ENCODE measurements around the gene ALDH1L1.

ALDH1L1 gene

DNA sequence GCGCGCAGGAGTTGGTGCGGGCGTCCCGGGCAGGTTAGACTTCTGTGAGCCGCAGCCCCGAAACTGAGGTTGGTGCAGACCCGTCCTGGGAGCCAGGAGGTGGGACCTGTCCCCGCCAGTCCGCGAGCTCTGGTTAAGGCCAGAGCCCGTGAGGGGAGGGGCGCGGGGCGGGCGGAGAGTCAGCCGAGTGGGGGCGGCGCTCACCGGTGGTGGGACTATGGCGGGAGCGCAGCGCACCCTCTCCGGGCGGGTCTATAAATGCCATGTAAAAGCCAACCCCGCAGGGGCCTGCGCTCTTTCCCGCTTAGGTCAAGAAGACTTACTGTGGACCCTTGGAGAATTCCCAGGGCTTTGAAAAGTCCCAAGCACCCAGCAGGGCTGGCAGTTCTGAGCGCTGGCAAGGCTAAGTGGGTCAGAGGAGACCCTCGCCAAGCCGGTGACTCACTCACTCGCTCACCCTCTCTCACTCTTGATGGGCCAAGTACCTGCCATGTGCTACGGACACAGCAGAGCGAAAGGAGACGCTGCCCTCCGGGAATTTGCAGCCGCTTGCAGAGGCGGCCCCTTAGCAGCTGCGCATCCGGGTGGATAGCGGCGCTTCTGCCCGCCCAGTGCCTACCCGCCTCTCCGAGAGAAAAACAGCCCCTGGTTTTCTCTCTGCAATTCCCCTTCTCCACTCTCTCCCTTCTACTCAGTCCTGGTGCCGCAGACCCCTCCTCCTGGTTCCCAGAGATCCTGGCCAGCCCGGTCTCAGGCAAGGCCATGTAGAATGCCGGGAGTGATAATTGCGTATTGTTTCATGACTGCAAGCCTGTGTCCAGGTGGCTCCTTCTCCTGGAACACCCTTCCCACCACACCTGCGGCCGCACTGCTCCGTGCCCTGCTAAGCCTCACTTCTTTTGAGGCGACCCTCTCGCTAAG, at the start of gene ALDH1L1:
TSS of gene ALDH1L1 (minus strand) at position 110 of the 921 bp plus-strand sequence. CDS start 19,607 bp downstream, outside the sequence.
- DNase-seq, result no peak

DNA sequence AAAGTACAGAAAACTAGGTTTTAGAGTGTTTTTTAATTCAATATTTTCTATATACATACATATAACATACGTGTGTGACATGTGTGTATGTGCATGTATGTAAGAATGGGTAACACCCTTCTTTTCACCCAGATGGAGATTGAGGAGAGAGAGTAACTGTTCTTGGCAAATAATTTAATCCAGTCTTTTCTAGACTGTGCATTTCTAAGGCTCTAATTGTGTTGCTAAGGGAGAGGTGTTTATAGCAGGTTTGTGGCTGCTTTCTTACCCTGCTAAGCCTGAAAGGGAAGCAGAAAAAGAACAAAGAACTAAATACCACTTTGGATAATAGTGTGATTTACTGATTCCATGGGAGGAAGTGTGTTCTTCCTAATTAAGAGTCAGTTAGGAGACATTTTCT, 46.0 kb upstream of the ALDH1L1 start:
- no peak for DNase-seq

DNA sequence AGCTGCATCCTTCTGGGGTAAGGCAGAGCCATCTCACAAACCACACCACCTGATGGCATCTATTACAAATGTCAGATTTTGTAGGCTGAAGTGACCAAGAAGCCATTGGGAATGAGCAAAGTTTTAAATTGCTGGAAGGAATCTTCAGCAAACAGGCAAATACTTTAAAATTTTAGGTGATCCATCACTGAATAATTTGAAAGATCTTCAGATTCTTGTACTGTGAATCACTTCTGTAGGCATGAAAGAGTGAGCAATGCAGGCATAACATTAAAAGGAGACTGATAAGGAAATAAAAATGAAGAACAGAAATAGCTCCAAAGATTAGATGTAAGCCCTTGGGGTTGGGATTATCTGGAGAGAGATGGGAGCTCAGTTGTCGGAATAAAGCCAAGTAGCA, 36.0 kb upstream of the ALDH1L1 start:
- DNase-seq, result no peak

DNA sequence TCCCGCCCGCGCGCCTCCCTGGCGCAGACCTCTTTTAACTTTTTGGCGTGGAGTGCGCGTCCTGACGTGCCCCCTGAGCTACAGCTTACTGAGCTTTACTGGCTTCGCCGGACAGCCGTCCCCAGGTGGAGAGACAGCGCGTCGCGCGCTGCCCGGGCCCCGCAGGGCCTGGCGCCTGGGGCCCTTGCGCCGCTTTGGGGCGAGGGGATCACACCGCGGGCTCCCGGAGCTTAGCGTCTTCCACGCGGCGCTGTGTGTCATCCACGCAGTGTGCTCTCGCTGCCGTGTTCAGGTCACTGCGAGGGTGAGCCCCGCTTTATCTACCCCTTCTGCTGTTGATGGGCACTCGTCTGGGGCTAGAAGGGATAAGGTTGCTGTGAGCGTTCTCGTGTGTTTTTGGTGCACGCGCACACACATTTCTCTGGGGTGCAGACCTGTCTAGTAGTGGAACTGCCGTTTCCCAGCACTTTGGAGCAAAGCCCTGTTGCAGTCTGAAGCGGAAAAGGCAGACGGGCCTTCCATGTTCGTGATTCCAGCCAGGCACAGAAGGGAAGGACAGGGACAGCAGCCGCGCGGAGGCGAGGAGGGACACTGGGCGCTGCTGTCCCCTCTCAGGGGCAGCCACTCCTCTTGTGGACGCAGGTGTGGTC, 33.1 kb upstream of the ALDH1L1 start:
- DNase-seq, result no peak

DNA sequence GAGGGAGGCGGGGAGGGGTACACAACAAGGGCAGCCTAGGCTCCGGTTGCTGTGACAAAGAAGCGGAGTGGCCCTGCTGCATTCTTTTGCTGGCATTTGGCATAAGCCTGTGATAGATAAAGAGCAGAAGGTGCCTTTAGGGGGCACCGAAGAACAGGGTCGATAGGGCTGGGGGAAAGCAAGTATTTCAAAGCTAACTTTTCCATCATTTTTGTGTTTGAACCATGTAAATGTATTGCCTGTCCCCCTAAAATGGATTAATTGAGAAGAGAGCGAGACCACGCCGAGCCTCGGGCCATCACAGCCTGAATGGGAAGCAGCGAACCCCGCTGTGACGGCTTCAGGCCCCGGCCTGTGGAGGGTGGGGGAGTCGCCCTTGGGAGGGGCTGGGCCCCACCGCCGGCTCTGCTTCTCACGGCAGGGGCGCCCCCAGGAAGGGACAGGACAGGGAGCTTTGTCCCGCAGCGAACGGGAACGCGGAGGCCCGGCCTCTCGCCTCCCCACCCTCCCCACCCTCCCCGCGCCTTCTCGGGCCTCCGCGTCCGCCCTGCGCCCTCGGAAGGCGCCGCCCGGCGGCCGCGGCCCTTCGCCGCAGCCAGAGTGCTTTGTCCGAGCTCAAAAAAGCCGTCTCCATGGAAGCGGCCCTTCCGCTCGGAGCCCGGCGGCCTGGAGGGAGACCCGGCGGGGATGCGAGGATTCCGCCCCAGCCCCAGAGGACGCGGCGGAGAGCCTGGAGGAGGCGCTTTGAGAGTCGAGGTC, 32.4 kb upstream of the ALDH1L1 start:
- peak; percentile 25 for DNase-seq

DNA sequence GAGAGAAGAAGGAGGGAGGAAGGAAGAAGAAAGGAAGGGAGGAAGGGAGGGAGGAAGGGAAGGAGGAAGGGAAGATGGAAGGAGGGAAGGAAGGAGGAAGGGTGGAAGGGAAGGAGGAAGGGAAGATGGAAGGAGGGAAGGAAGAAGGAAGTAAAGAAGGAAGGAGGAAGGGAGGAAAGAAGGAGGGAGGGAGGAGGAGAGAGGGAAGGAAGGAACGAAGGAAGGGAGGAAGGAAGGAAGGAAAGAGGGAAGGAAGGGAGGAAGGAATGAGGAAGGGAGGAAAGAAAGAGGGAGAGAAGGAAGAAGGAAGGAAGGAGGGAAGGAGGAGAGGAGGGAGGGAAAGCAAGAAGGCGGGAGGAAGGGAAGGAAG, 31.8 kb upstream of the ALDH1L1 start:
- no peak for DNase-seq

DNA sequence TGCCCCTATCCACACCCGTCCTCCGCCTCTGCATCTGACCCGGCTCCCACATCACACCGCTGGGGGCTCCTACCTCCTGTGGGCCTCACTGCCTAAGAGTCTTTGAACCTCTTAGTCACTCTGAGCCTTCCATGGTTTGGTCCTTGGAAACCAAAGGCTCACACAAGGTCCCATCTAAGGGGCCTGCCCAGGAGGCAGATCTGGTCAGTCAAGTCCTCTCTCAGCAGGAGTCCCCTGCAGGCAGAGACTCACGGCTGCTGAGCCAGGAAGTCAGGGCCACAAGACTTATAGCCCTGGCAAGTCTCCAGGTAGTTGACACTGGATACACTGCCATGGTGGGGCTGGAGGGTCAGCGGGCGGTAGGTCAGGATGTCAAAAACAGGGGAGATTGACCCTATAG, 31.2 kb upstream of the ALDH1L1 start:
- DNase-seq, result no peak

DNA sequence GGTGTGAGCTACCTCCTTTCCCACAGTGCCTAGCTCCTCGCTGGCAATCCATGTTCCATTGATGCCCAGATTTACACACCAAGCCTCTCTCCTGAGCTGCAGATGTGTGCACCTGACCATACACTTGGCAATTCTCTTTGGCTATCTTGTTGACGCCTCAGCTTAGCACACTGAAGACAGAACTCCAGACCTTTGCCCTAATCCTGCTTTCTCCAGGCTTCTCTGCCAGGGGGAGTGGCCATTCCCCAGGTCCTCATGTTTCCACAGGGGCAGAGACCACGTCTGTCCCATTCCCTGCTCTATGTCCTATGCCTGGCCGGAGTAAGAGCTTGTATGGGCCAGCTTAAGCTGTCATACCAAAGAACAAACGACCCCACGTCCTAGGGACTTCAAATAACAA, 30.2 kb upstream of the ALDH1L1 start:
- DNase-seq, result no peak

DNA sequence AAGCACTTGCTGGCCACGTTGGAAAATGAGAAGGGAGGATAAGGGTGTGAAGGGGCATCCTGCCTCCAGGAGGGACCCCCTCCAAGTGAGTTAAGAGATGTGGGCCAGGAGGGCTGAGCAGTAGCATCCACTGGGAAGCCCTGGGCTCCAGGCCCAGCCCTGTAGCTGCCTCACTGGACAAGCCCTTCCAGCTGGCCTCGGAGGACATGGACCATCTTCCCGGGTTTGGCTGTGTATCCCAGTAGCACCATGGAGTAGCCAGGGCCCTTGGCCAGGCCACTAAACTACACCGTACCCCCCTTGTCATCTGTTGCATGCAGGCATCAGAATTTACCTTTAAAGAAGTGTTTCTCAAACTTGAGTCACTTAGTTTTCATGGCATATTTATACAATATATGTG, 29.4 kb upstream of the ALDH1L1 start:
- no peak for DNase-seq

DNA sequence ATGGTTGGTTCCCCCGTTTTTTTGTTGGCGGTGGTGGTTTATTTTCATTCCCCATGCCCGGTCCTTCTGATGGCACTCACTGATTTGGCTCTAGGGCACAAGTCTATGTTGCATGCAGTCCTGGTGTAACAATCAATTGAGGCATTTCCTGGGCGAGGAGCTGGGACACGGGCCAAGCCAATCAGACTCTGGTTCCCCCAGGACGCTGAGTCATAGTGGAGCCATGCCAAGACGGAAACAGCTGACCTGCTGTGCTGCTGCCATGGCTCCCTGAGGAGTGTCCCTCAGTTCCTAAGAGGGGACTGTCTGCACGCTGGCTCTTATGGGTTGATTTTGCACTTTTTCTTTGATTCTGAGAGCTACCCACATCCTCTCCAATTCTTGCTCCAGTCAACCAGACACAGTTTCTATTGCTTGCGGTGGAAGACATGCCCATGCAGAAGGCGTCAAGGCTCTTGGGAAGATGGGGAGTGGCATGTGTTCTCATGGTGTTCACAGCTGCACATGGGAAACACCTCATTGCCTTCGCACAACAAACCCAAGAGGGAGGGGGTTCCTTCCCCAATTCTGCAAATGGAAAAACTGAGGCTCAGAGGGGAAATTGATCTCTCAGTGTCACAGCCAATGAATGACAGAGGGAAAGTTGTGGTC, 28.3 kb upstream of the ALDH1L1 start:
- peak; percentile 8 for DNase-seq

DNA sequence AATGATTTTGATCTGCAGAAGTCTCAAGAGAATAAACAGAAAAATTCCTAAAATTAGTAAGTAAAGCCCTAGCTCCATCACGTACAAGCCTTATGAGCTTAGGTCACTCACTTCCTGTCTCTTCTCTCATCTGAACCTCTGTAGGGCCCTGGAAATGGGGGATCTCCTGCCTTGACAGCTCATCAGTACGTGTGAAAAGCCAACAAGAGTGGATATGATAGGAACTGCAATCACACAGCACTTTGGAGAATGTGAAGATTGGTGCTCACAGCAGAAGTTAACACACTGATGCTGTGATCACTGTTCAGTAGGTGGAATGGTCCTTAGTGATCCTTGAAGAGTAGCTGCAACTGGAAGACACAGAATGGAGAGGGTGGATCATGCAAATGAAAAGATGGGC, 27.8 kb upstream of the ALDH1L1 start:
- DNase-seq, result no peak

DNA sequence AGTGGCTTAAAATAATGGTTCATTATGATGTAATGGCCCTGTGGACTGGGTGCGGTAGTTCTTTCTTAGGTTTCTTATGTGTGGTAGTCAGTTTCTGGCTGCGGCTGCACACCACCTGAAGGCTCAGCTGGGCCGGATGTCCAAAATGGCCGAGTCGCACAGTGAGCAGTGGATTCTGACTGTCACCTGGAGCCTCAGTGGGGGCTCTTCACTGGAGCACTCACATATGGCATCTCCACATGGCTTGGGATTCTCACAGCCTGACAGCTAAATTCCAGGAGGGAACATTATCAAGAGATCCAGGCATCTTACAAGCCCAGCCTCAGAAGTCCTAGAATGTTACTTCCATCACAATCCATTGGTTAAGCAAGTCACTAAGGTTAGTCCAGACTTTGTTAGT, 26.8 kb upstream of the ALDH1L1 start:
- DNase-seq, result no peak

DNA sequence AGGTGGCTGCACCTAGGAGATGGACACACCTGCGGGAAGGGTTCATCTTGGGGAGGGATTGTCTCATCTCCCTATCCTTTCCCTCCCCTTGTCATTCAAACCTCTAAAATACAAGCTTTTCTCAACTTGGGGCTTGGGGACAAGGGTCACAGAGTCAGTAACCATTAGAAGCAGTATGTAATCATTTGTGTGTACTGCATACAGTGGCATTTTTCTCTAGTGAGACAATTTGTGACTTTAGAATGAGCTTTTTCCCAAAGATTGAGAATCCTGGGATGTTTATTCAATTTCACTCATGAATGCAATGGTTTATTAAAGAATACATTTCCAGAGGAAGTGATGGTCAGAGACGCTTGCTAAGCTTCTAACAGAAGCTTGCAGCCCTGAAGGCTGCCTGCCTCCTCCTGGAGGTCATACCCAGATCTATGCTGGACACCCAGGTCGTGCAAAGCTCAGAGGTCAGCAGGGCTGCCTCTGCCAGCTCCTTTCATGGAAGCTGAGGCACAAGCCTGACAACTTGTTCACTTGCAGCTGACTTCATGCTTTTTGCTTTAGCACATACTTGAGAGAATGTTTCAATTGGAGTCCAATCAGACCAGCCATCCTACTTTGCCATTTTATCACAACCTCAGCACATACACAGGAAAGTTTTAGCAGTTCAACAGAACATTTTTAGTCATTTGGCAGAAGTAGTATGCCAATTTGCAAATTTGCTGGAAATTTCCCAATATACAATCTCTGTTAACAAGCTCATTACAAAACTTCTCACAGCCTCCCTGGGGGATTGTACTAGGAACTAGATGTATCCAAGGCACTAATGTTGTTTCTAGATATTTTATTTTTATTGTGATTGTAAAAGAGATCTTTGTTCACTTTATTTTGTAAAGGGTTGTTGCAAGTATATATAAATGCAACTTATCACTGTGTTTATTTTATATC, 25.6 kb upstream of the ALDH1L1 start:
- no peak for DNase-seq

DNA sequence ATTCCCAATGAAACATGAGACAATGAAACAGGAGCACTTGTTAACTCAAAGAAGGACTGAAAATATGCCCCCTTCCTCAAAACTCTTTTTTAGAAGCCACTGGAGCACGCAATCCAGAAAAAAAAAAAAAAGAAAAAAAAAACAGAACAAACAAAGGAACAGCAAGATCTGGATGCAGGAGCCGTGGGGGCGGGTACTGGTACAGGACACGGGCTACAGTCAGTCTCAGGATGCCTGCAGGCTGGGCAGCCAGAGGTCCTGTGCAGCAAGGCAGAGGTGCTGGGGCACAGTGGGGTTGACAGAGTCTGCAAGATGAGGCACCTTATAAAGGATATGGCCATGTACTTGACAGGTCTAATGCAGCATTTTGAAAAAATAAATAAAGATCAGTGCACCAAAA, 22.3 kb upstream of the ALDH1L1 start:
- no peak for DNase-seq

DNA sequence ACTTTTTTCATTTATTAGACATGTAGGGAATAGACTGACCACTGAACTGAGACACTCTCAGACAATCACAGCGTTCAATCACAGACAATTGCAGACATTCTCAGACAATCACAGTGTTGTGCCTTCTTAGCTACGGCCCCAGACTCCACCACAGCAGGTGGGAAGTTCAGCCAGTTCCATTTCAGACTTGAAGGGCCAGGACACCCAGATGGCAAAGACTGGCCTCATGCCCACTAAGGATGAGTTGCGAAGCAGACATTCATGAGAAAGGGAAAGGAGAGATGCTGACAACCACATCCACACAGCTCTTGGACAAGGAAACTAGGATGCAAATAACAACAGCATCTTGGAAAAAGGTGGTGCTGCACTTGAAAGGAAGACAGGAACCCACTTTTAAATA, 21.9 kb upstream of the ALDH1L1 start:
- no peak for DNase-seq

DNA sequence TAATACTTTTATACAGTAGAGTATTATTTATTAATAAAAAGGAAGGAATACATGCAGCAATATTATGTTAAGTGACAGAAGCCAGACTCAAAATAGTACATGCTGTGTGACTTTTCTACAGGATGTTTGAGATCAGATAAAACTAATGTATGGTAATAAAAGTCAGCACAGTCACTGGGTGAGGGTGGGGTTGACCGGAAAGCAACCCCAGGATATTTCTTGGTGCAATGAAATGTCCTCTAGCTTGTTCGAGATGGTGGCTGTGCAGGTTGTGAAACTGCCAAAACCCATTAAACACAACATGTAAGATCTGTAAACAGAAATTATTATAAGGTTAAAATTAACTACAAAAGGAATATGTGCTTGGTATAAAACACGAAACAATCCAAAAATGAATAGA, 20.8 kb upstream of the ALDH1L1 start:
- DNase-seq, result no peak

DNA sequence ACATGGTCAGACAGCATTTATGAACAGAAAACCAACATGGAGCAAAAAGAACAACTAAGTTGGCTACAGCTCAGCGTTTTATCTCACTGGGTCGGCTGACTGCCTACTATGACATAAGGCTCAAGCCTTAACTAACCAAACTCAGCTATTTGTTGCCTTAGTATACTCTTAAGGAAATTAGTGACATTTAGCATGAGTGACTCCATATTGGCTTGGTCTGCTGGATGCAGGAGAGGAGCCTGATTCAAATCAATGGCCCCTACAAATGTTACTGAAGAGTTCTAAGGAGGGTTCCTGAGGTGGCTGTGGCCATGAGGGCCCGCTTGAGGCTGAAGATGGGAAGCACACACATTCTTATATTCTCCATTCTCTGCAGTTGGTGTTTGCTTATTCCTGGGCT, 20.1 kb upstream of the ALDH1L1 start:
- no peak for DNase-seq

DNA sequence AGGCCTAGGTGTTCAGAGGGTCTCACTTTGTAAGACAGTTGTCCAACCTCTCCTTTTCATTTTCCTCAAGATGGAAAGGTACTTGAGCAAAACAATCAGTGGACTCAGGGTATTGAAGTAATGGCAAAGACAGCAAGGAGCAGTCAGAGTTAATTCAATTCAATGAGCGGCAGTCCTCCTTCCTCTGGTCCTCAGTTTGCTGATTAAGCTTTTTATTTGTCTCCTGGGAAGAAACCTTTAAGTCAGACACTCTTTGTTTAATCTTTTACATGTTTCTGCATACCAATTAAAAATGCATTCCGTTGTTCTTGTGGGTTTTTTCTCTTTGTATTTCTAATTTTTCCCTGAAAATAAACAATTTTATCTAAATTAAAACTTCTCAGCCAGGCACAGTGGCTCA, 18.9 kb upstream of the ALDH1L1 start:
- no peak for DNase-seq

DNA sequence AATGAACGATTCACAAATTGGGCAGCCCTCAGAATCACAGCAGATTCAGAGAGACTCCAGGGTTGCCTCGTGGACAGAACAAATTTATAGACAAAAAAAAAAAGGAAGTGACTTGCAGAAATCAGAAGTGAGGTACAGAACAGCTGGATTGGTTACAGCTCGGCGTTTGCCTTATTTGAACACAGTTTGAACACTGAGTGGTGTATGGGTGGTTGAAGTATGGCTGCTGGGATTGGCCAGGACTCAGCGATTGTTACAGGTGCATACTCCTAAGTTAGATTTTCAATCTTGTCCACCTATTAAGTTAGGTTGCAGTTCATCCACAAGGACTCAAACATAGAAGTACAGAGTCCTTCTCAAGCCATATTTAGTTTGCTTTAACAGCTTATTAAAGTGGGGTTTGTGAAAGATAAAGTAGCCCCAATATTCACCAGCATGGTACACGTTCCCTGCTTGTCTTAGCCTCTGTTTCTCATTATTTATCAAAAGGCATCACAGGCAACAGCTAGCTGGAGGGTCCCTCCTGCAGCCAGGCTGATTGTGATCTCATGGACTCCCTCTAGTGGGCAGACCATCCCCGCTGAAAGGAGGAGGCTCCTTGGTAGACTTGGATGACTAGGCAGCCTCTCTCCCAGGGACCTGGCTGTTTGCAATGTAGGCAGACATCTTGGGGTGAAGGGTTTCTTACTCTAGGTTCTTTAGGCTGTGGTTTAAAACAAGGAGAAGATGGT, 17.6 kb upstream of the ALDH1L1 start:
- peak; percentile 54 for DNase-seq

DNA sequence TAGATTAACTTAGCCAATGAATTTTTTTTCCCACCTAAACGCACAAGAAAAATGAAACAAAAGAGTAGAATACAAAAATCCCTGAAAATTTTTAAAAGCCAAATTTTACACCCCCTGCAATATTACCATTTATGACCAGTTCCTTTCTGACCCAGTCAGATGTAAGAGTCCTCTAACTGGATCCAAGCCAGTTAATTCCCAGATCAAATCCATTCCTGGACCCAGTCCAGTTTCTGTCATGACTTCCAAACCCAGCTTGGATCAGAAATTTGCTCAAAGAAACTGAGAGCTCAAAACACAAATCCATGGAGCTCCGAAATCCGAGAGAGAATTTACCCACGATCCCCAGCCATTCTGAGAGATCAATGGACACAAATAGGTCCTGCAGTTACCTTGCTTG, 17.0 kb upstream of the ALDH1L1 start:
- DNase-seq, result no peak

DNA sequence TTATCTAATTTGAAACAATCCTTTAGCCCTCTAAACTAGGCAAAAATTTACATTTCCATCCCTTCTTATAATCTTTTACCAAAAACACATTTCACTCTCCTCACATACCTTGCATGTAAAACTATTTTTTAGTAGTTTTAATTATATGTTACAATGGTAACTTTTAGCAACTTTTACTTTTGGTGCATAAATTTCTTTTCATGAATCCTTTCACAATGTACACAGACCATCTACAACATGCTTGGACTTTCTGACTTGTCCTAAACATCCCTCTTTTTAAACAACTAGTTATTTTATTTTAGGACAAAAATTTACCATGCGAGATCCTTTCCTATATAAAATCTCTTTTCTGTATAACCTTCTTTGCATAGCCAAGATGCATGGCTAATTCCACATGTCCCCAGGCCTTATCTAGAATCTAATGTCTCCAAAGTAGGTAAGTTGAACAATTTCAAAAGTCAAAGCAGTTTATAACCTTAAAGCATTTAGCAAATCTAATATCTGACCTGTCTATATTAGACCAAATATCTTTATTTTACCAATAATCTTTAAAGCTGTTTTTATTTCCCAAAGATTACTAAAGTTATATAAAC, 14.4 kb upstream of the ALDH1L1 start:
- no peak for DNase-seq

All from NCI-H1694 (cell line).